ENCODE measurements around the gene LIPK. TPM values are rescaled to one million over a fixed set of nuclear protein-coding genes. Genes with fewer than 3 reads are reported as not detected.

The LIPK gene
- total and polyA plus RNA-seq, 2 experiments from 2014 or later, result not detected

GRCh38 chr10:88670497-88670896, 35.6 kb upstream of the LIPK start:
- no peaks in the 10 kb centered on the region for H4K20me1 ChIP-seq (replicated peaks; ENCODE audit: insufficient read depth)
- Mint-ChIP-seq H3K4me1 (no peaks in the 10 kb centered on the region), H3K4me3 (no peak overlapping the region), H3K27ac (no peak overlapping the region), H3K36me3 (ENCODE audit: low read depth) (no peaks in the 10 kb centered on the region), H3K27me3 (ENCODE audit: insufficient read depth, low read depth, poor library complexity) (no peaks in the 10 kb centered on the region), H3K9me3 (no peaks in the 10 kb centered on the region)
- no peaks in the 10 kb centered on the region for H3K79me2 ChIP-seq (replicated peaks; ENCODE audit: insufficient read depth)
- H3K9me2 ChIP-seq (ENCODE audit: insufficient read depth), result no peaks in the 10 kb centered on the region
- no peaks in the 10 kb centered on the region for H3K27me3 ChIP-seq (ENCODE audit: insufficient read depth)
- no peak overlapping the region; the same call in 1 of the 2 replicates for H2AFZ ChIP-seq
- no peaks in the 10 kb centered on the region for H3K36me3 ChIP-seq (ENCODE audit: insufficient read depth)
- no peak for DNase-seq (ENCODE audit: low spot score)
- H3F3A ChIP-seq (replicated peaks; ENCODE audit: low read depth), result no peaks in the 10 kb centered on the region
- no peak overlapping the region for H3K4me2 ChIP-seq
- no peaks in the 10 kb centered on the region for H3K4me1 ChIP-seq (ENCODE audit: insufficient read depth)
- ATAC-seq, result no peak
- H3K27ac ChIP-seq (ENCODE audit: low read depth), result no peak overlapping the region
- TF ChIP-seq JUNB (IDR thresholded peaks at IDR 0.05; ENCODE audit: unreplicated experiment) (no peak), NANOG (IDR thresholded peaks at IDR 0.05; ENCODE audit: borderline replicate concordance) (no peak), CREB1 (CRISPR knock-in tag; IDR thresholded peaks at IDR 0.05; ENCODE audit: low read depth) (no peak), EZH2 (IDR thresholded peaks at IDR 0.05; ENCODE audit: low read depth, unreplicated experiment) (no peak)
- H3K4me3 ChIP-seq, result no peak overlapping the region

GRCh38 chr10:88672041-88672440, 34.0 kb upstream of the LIPK start:
- no peaks in the 10 kb centered on the region for H3K9me3 Mint-ChIP-seq
- peaks cover 4% of the 10 kb centered on the region; the same call in 2 of the 3 replicates for H3K4me1 Mint-ChIP-seq
- no peak for TF ChIP-seq EZH2 (IDR thresholded peaks at IDR 0.05; ENCODE audit: low read depth, unreplicated experiment)
- TF ChIP-seq, protein P1, sequence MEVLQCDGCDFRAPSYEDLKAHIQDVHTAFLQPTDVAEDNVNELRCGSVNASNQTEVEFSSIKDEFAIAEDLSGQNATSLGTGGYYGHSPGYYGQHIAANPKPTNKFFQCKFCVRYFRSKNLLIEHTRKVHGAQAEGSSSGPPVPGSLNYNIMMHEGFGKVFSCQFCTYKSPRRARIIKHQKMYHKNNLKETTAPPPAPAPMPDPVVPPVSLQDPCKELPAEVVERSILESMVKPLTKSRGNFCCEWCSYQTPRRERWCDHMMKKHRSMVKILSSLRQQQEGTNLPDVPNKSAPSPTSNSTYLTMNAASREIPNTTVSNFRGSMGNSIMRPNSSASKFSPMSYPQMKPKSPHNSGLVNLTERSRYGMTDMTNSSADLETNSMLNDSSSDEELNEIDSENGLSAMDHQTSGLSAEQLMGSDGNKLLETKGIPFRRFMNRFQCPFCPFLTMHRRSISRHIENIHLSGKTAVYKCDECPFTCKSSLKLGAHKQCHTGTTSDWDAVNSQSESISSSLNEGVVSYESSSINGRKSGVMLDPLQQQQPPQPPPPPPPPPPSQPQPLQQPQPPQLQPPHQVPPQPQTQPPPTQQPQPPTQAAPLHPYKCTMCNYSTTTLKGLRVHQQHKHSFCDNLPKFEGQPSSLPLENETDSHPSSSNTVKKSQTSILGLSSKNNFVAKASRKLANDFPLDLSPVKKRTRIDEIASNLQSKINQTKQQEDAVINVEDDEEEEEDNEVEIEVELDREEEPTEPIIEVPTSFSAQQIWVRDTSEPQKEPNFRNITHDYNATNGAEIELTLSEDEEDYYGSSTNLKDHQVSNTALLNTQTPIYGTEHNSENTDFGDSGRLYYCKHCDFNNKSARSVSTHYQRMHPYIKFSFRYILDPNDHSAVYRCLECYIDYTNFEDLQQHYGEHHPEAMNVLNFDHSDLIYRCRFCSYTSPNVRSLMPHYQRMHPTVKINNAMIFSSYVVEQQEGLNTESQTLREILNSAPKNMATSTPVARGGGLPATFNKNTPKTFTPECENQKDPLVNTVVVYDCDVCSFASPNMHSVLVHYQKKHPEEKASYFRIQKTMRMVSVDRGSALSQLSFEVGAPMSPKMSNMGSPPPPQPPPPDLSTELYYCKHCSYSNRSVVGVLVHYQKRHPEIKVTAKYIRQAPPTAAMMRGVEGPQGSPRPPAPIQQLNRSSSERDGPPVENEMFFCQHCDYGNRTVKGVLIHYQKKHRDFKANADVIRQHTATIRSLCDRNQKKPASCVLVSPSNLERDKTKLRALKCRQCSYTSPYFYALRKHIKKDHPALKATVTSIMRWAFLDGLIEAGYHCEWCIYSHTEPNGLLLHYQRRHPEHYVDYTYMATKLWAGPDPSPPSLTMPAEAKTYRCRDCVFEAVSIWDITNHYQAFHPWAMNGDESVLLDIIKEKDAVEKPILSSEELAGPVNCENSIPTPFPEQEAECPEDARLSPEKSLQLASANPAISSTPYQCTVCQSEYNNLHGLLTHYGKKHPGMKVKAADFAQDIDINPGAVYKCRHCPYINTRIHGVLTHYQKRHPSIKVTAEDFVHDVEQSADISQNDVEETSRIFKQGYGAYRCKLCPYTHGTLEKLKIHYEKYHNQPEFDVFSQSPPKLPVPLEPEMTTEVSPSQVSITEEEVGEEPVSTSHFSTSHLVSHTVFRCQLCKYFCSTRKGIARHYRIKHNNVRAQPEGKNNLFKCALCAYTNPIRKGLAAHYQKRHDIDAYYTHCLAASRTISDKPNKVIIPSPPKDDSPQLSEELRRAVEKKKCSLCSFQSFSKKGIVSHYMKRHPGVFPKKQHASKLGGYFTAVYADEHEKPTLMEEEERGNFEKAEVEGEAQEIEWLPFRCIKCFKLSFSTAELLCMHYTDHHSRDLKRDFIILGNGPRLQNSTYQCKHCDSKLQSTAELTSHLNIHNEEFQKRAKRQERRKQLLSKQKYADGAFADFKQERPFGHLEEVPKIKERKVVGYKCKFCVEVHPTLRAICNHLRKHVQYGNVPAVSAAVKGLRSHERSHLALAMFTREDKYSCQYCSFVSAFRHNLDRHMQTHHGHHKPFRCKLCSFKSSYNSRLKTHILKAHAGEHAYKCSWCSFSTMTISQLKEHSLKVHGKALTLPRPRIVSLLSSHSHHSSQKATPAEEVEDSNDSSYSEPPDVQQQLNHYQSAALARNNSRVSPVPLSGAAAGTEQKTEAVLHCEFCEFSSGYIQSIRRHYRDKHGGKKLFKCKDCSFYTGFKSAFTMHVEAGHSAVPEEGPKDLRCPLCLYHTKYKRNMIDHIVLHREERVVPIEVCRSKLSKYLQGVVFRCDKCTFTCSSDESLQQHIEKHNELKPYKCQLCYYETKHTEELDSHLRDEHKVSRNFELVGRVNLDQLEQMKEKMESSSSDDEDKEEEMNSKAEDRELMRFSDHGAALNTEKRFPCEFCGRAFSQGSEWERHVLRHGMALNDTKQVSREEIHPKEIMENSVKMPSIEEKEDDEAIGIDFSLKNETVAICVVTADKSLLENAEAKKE (CRISPR knock-in tag; IDR thresholded peaks at IDR 0.05), result no peak
- no peak for TF ChIP-seq ZNF114 (CRISPR knock-in tag; IDR thresholded peaks at IDR 0.05)
- TF ChIP-seq CREB1 (CRISPR knock-in tag; IDR thresholded peaks at IDR 0.05; ENCODE audit: low read depth), result no peak
- TF ChIP-seq, protein P2, sequence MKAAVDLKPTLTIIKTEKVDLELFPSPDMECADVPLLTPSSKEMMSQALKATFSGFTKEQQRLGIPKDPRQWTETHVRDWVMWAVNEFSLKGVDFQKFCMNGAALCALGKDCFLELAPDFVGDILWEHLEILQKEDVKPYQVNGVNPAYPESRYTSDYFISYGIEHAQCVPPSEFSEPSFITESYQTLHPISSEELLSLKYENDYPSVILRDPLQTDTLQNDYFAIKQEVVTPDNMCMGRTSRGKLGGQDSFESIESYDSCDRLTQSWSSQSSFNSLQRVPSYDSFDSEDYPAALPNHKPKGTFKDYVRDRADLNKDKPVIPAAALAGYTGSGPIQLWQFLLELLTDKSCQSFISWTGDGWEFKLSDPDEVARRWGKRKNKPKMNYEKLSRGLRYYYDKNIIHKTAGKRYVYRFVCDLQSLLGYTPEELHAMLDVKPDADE (IDR thresholded peaks at IDR 0.05), result no peak
- TF ChIP-seq REST (IDR thresholded peaks at IDR 0.05; ENCODE audit: unreplicated experiment), result no peak
- TF ChIP-seq ZNF331 (CRISPR knock-in tag; IDR thresholded peaks at IDR 0.05; ENCODE audit: low read depth), result no peak
- no peak for TF ChIP-seq STAT1 (IDR thresholded peaks at IDR 0.05; ENCODE audit: unreplicated experiment)
- no peak for TF ChIP-seq POLR2AphosphoS5 (IDR thresholded peaks at IDR 0.05; ENCODE audit: low read depth)

More at GRCh38 chr10:88672041-88672440, 34.0 kb upstream of the LIPK start:
- Histone ChIP-seq H3K4me2 (no peak overlapping the region), H3K27ac (ENCODE audit: low read depth) (no peak overlapping the region), H3K27me3 (ENCODE audit: insufficient read depth) (no peaks in the 10 kb centered on the region), H3K4me1 (ENCODE audit: insufficient read depth) (peaks cover 9% of the 10 kb centered on the region), H3F3A (replicated peaks; ENCODE audit: low read depth) (no peaks in the 10 kb centered on the region), H2AFZ (no peak overlapping the region), H4K20me1 (replicated peaks; ENCODE audit: insufficient read depth) (no peaks in the 10 kb centered on the region), H3K36me3 (ENCODE audit: insufficient read depth) (no peaks in the 10 kb centered on the region), H3K79me2 (replicated peaks; ENCODE audit: insufficient read depth) (no peaks in the 10 kb centered on the region), H3K4me3 (no peak overlapping the region), H3K9me2 (ENCODE audit: insufficient read depth) (no peaks in the 10 kb centered on the region)
- H3K36me3 Mint-ChIP-seq (ENCODE audit: low read depth), result no peaks in the 10 kb centered on the region
- H3K27me3 Mint-ChIP-seq (ENCODE audit: insufficient read depth, low read depth, poor library complexity), result no peaks in the 10 kb centered on the region
- H3K4me3 Mint-ChIP-seq, result no peak overlapping the region
- DNase-seq (ENCODE audit: low spot score) (no peak), ATAC-seq (no peak)
- no peak overlapping the region for H3K27ac Mint-ChIP-seq
